Measurements from ENCODE around the gene MRPS18B. TPM values are rescaled to one million over a fixed set of nuclear protein-coding genes. Genes with fewer than 3 reads are reported as not detected.
A peak's percentile ranks its signal among the peaks of the same experiment; 100 is the strongest.

Gene MRPS18B
- total and polyA plus RNA-seq, 2 of the 13 experiments (the other 11 are each of a cell fraction or from before 2014, with no cell fraction given) = 125 to 131 TPM

DNA sequence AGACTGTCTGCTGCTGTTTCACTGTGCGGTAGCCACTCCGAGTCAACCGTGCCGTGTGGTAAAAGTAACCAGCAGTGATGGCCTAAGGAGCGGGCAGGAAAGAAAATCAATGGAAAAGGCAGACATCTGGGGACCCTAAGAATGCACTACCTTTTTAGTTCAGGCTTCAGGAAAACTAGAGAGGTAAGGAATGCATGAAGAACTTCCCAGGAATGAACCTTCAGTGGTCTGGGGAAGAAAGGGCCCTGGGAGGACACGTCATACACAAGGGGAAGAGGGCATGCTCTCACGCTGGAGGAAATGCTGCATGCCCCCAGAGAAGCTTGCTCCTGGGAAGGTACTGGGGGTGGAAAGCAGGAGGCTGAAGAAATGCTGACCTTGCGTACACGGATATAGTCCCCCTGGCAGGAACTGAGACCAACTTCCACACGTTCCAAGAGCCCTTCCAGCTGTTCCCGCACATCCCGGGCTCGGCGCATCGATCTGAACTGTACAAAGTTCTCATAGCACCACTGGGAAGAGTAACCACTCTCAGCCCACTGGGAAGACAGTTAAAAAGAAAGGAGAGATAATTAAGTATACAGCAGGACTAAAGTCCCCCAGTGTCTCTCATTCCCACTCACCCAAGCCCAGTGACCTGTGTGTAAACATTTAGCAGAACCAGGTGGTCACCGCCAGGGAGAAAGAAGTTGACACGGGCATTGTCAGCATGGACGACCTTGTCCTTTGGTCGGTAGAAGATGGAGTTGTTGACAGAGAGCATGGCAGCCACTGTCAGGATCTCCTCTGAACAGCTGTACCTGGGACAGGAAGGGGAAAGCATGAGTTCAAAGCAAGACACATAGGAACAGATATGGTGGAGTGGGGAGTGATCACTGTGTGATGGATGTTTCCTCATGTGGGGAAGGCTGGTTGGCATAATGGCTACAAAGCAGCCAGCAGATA lies 37.4 kb downstream of the MRPS18B start (continued):
- TF ChIP-seq, protein P1, sequence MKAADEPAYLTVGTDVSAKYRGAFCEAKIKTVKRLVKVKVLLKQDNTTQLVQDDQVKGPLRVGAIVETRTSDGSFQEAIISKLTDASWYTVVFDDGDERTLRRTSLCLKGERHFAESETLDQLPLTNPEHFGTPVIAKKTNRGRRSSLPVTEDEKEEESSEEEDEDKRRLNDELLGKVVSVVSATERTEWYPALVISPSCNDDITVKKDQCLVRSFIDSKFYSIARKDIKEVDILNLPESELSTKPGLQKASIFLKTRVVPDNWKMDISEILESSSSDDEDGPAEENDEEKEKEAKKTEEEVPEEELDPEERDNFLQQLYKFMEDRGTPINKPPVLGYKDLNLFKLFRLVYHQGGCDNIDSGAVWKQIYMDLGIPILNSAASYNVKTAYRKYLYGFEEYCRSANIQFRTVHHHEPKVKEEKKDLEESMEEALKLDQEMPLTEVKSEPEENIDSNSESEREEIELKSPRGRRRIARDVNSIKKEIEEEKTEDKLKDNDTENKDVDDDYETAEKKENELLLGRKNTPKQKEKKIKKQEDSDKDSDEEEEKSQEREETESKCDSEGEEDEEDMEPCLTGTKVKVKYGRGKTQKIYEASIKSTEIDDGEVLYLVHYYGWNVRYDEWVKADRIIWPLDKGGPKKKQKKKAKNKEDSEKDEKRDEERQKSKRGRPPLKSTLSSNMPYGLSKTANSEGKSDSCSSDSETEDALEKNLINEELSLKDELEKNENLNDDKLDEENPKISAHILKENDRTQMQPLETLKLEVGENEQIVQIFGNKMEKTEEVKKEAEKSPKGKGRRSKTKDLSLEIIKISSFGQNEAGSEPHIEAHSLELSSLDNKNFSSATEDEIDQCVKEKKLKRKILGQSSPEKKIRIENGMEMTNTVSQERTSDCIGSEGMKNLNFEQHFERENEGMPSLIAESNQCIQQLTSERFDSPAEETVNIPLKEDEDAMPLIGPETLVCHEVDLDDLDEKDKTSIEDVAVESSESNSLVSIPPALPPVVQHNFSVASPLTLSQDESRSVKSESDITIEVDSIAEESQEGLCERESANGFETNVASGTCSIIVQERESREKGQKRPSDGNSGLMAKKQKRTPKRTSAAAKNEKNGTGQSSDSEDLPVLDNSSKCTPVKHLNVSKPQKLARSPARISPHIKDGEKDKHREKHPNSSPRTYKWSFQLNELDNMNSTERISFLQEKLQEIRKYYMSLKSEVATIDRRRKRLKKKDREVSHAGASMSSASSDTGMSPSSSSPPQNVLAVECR (CRISPR knock-in tag; IDR thresholded peaks at IDR 0.05; ENCODE audit: borderline replicate concordance) = peak; percentile 96
- TF ChIP-seq FOSL2 (CRISPR knock-in tag; IDR thresholded peaks at IDR 0.05) (peak; percentile 76), ZFP1 (CRISPR knock-in tag; IDR thresholded peaks at IDR 0.05) (peak; percentile 93; the same call in 1 of the 2 replicates), TBL1XR1 (IDR thresholded peaks at IDR 0.05; ENCODE audit: borderline replicate concordance, low read length, partially characterized antibody) (peak; percentile 17), ZNF460 (CRISPR knock-in tag; IDR thresholded peaks at IDR 0.05; ENCODE audit: borderline replicate concordance) (no peak), ZNF790 (CRISPR knock-in tag; IDR thresholded peaks at IDR 0.05; ENCODE audit: borderline replicate concordance) (no peak), MED8 (CRISPR knock-in tag; IDR thresholded peaks at IDR 0.05; ENCODE audit: insufficient replicate concordance) (no peak), NCOA2 (CRISPR knock-in tag; IDR thresholded peaks at IDR 0.05) (peak; percentile 90), ZSCAN20 (CRISPR knock-in tag; IDR thresholded peaks at IDR 0.05; ENCODE audit: borderline replicate concordance) (no peak)
- TF ChIP-seq, protein P2, sequence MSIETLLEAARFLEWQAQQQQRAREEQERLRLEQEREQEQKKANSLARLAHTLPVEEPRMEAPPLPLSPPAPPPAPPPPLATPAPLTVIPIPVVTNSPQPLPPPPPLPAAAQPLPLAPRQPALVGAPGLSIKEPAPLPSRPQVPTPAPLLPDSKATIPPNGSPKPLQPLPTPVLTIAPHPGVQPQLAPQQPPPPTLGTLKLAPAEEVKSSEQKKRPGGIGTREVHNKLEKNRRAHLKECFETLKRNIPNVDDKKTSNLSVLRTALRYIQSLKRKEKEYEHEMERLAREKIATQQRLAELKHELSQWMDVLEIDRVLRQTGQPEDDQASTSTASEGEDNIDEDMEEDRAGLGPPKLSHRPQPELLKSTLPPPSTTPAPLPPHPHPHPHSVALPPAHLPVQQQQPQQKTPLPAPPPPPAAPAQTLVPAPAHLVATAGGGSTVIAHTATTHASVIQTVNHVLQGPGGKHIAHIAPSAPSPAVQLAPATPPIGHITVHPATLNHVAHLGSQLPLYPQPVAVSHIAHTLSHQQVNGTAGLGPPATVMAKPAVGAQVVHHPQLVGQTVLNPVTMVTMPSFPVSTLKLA (IDR thresholded peaks at IDR 0.05) = peak; percentile 93
- TF ChIP-seq, protein P3, sequence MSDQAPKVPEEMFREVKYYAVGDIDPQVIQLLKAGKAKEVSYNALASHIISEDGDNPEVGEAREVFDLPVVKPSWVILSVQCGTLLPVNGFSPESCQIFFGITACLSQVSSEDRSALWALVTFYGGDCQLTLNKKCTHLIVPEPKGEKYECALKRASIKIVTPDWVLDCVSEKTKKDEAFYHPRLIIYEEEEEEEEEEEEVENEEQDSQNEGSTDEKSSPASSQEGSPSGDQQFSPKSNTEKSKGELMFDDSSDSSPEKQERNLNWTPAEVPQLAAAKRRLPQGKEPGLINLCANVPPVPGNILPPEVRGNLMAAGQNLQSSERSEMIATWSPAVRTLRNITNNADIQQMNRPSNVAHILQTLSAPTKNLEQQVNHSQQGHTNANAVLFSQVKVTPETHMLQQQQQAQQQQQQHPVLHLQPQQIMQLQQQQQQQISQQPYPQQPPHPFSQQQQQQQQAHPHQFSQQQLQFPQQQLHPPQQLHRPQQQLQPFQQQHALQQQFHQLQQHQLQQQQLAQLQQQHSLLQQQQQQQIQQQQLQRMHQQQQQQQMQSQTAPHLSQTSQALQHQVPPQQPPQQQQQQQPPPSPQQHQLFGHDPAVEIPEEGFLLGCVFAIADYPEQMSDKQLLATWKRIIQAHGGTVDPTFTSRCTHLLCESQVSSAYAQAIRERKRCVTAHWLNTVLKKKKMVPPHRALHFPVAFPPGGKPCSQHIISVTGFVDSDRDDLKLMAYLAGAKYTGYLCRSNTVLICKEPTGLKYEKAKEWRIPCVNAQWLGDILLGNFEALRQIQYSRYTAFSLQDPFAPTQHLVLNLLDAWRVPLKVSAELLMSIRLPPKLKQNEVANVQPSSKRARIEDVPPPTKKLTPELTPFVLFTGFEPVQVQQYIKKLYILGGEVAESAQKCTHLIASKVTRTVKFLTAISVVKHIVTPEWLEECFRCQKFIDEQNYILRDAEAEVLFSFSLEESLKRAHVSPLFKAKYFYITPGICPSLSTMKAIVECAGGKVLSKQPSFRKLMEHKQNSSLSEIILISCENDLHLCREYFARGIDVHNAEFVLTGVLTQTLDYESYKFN (CRISPR knock-in tag; conservative IDR thresholded peaks at IDR 0.05) = peak; percentile 99
- TF ChIP-seq, protein P4, sequence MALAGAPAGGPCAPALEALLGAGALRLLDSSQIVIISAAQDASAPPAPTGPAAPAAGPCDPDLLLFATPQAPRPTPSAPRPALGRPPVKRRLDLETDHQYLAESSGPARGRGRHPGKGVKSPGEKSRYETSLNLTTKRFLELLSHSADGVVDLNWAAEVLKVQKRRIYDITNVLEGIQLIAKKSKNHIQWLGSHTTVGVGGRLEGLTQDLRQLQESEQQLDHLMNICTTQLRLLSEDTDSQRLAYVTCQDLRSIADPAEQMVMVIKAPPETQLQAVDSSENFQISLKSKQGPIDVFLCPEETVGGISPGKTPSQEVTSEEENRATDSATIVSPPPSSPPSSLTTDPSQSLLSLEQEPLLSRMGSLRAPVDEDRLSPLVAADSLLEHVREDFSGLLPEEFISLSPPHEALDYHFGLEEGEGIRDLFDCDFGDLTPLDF (CRISPR knock-in tag; IDR thresholded peaks at IDR 0.05) = no peak

Measured in HepG2 (cell line).